ENCODE results near the gene PDZD8.

GRCh38 chr10:117246997-117247671 lies 128.1 kb downstream of the PDZD8 start:
- TF ChIP-seq POLR2A (IDR thresholded peaks at IDR 0.05; ENCODE audit: low read depth, low read length) (no peak), POLR2AphosphoS5 (IDR thresholded peaks at IDR 0.05; ENCODE audit: low read depth, low read length) (no peak), TAF1 (IDR thresholded peaks at IDR 0.05; ENCODE audit: borderline replicate concordance, low read depth, low read length) (no peak)
